ENCODE measurements around the gene TNFAIP2. TPM values are rescaled to one million over a fixed set of nuclear protein-coding genes. Genes with fewer than 3 reads are reported as not detected.
A peak's percentile ranks its signal among the peaks of the same experiment; 100 is the strongest.

TNFAIP2 gene
- total RNA-seq (2014; rRNA removed; shearing (Covaris generic)): 45.0 and 51.8 TPM in 2 replicates
- 9.2 and 9.6 TPM in 2 replicates for polyA plus RNA-seq (2016; fragmentation: Nextera tagmentation; extraction: Ambion mirVana)

- Histone ChIP-seq H2AFZ (peak within 1 kb of the TSS; percentile 68), H3K4me1 (ENCODE audit: insufficient read depth) (no peaks in the 10 kb centered on the region), H3K79me2 (ENCODE audit: insufficient read depth) (no peaks in the 10 kb centered on the region), H4K20me1 (ENCODE audit: insufficient read depth) (no peaks in the 10 kb centered on the region), H3K36me3 (ENCODE audit: low read depth) (no peaks in the 10 kb centered on the region), H3F3A (ENCODE audit: insufficient read depth) (no peaks in the 10 kb centered on the region), H3K4me3 (peak within 1 kb of the TSS; percentile 64), H3K27me3 (replicated peaks; ENCODE audit: insufficient read depth) (no peaks in the 10 kb centered on the region), H3K9ac (peak within 1 kb of the TSS; percentile 71), H3K9me3 (ENCODE audit: low read depth) (no peaks in the 10 kb centered on the region), H3K27ac (no peak within 1 kb of the TSS), H3K4me2 (ENCODE audit: unreplicated experiment) (peak within 1 kb of the TSS; percentile 54), H3K9me2 (ENCODE audit: insufficient read depth) (no peaks in the 10 kb centered on the region)
- TF ChIP-seq EZH2phosphoT487 (IDR thresholded peaks at IDR 0.05; ENCODE audit: insufficient read depth, low read depth) (no peak), EZH2 (IDR thresholded peaks at IDR 0.05; ENCODE audit: insufficient read depth, poor library complexity, severe bottlenecking) (no peak)
- peak; percentile 64 for DNase-seq
- in situ Hi-C loops (cut with MboI): no loop called here
- whole genome bisulfite sequencing, 2 experiments (ENCODE audit: low coverage in 1 of 2, low lambda C conversion rate in 2 of 2, missing lambda C conversion rate in 2 of 2): 2 to 5% methylated on average over 22 to 61 of the region's 74 CpGs
These were observed at the start of gene TNFAIP2 for GRCh38 chr14:103122947-103123633. TSS of gene TNFAIP2 (plus strand) at chr14:103123461. CDS start at chr14:103126458, 2,997 bp downstream.

GRCh38 chr14:103073876-103074728, 49.2 kb upstream of the TNFAIP2 start:
- H3K4me1 ChIP-seq (ENCODE audit: insufficient read depth): no peaks in the 10 kb centered on the region; the same call in 1 of the 2 replicates
- H3K36me3 ChIP-seq (ENCODE audit: low read depth): no peaks in the 10 kb centered on the region
- H3K9me3 ChIP-seq (ENCODE audit: low read depth): no peaks in the 10 kb centered on the region
- no peaks in the 10 kb centered on the region for H3F3A ChIP-seq (ENCODE audit: insufficient read depth)
- H3K4me3 ChIP-seq: no peak overlapping the region
- in situ Hi-C loops (cut with MboI): no loop called here
- TF ChIP-seq EZH2phosphoT487 (IDR thresholded peaks at IDR 0.05; ENCODE audit: insufficient read depth, low read depth): no peak
- TF ChIP-seq EZH2 (IDR thresholded peaks at IDR 0.05; ENCODE audit: insufficient read depth, poor library complexity, severe bottlenecking): no peak
- 53 to 60% methylated on average over 21 of the region's 21 CpGs for WGBS, 2 experiments (ENCODE audit: low coverage in 1 of 2, low lambda C conversion rate in 2 of 2, missing lambda C conversion rate in 2 of 2)
- H3K27me3 ChIP-seq (replicated peaks; ENCODE audit: insufficient read depth): no peaks in the 10 kb centered on the region
- peak; percentile 53 for DNase-seq
- no peak overlapping the region for H3K27ac ChIP-seq
- no peaks in the 10 kb centered on the region for H3K9me2 ChIP-seq (ENCODE audit: insufficient read depth)
- H3K79me2 ChIP-seq (ENCODE audit: insufficient read depth): no peaks in the 10 kb centered on the region
- H4K20me1 ChIP-seq (ENCODE audit: insufficient read depth): no peaks in the 10 kb centered on the region
- H3K4me2 ChIP-seq (ENCODE audit: unreplicated experiment): no peak overlapping the region
- H3K9ac ChIP-seq: no peak overlapping the region
- no peak overlapping the region; the same call in 1 of the 2 replicates for H2AFZ ChIP-seq

GRCh38 chr14:103074729-103075367, 48.4 kb upstream of the TNFAIP2 start:
- H3K9ac ChIP-seq: peak overlapping the region; percentile 75
- peak overlapping the region; percentile 63 for H3K4me2 ChIP-seq (ENCODE audit: unreplicated experiment)
- no peaks in the 10 kb centered on the region for H3F3A ChIP-seq (ENCODE audit: insufficient read depth)
- H3K36me3 ChIP-seq (ENCODE audit: low read depth): no peaks in the 10 kb centered on the region
- peak overlapping the region; percentile 67 for H3K4me3 ChIP-seq
- no peak overlapping the region for H3K27ac ChIP-seq
- DNase-seq: peak; percentile 61
- H3K27me3 ChIP-seq (replicated peaks; ENCODE audit: insufficient read depth): no peaks in the 10 kb centered on the region
- in situ Hi-C loops (cut with MboI): no loop called here
- no peaks in the 10 kb centered on the region for H4K20me1 ChIP-seq (ENCODE audit: insufficient read depth)
- H2AFZ ChIP-seq: peak overlapping the region; percentile 78
- no peak for TF ChIP-seq EZH2 (IDR thresholded peaks at IDR 0.05; ENCODE audit: insufficient read depth, poor library complexity, severe bottlenecking)
- no peak for TF ChIP-seq EZH2phosphoT487 (IDR thresholded peaks at IDR 0.05; ENCODE audit: insufficient read depth, low read depth)
- no peaks in the 10 kb centered on the region for H3K9me3 ChIP-seq (ENCODE audit: low read depth)
- no peaks in the 10 kb centered on the region; the same call in 1 of the 2 replicates for H3K4me1 ChIP-seq (ENCODE audit: insufficient read depth)
- H3K79me2 ChIP-seq (ENCODE audit: insufficient read depth): no peaks in the 10 kb centered on the region
- WGBS, 2 experiments (ENCODE audit: low coverage in 1 of 2, low lambda C conversion rate in 2 of 2, missing lambda C conversion rate in 2 of 2): 6 to 7% methylated on average over 12 to 14 of the region's 21 CpGs
- H3K9me2 ChIP-seq (ENCODE audit: insufficient read depth): no peaks in the 10 kb centered on the region

- Histone ChIP-seq H3K9me2 (ENCODE audit: insufficient read depth) (no peaks in the 10 kb centered on the region), H3F3A (ENCODE audit: insufficient read depth) (no peaks in the 10 kb centered on the region), H3K9ac (no peak overlapping the region), H4K20me1 (ENCODE audit: insufficient read depth) (no peaks in the 10 kb centered on the region), H3K4me3 (no peak overlapping the region), H3K4me1 (ENCODE audit: insufficient read depth) (no peaks in the 10 kb centered on the region), H3K27ac (no peak overlapping the region), H3K9me3 (ENCODE audit: low read depth) (no peaks in the 10 kb centered on the region), H3K4me2 (ENCODE audit: unreplicated experiment) (no peak overlapping the region), H3K79me2 (ENCODE audit: insufficient read depth) (no peaks in the 10 kb centered on the region), H2AFZ (no peak overlapping the region), H3K27me3 (replicated peaks; ENCODE audit: insufficient read depth) (no peaks in the 10 kb centered on the region), H3K36me3 (ENCODE audit: low read depth) (no peaks in the 10 kb centered on the region)
- WGBS, 2 experiments (ENCODE audit: low coverage in 1 of 2, low lambda C conversion rate in 2 of 2, missing lambda C conversion rate in 2 of 2): 3% methylated on average over 8 to 9 of the region's 9 CpGs
- peak; percentile 93 for DNase-seq
- in situ Hi-C loops (cut with MboI): no loop called here
- TF ChIP-seq EZH2phosphoT487 (IDR thresholded peaks at IDR 0.05; ENCODE audit: insufficient read depth, low read depth): no peak
- TF ChIP-seq EZH2 (IDR thresholded peaks at IDR 0.05; ENCODE audit: insufficient read depth, poor library complexity, severe bottlenecking): no peak
These were observed 44.9 kb upstream of the TNFAIP2 start for GRCh38 chr14:103078420-103078749.

Data from GM23248 (cell line).